ENCODE data around the gene SSB.
A peak's percentile ranks its signal among the peaks of the same experiment; 100 is the strongest.
"Not testable (repeated sequence)": the region's sequence is repeated elsewhere in the genome, so short reads cannot be mapped to it uniquely, and the experiment has no call there.

The SSB gene

DNA sequence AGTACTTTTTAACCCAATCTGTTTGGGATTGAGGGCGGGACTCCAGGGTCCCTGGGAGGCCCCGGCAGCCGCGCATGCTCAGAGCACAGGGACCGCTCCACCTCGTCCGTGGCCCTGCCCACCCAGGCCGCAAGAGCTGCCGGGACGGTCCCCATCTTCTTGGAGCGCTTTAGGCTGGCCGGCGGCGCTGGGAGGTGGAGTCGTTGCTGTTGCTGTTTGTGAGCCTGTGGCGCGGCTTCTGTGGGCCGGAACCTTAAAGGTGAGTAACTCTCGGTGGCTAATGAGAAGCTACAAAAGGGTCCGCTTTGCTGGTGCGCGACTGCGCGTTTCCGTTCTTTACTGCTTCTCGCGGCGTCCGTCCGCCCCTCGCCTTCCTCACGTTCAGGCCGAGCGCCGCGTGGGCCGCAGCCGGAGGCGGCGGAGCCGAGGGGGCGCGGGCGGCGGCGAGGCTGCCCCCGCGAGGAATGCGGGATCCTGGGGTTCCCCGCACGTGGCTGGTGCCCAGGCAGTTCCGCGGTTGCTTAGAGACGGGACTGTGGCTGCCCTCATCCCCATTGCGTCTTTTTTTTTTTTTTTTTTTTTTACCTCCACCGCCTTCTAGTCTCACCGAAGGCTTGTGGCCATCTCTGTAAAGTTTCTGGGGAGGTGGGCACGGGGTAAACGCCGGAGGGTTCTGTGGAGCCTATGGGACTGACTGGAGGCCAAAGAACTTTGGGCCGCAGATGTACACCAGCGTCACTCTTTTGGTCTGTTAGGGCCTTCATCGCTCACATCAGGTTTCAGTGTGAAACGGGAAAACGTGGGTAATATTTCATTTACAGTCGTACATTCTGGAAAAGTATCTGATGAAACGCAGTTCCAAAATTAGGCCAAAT, at the start of gene SSB:
SSB (plus strand) TSS at position 154 of the 875 bp plus-strand sequence. CDS start 2,090 bp downstream, outside the sequence.
- peak; percentile 97 for DNase-seq

DNA sequence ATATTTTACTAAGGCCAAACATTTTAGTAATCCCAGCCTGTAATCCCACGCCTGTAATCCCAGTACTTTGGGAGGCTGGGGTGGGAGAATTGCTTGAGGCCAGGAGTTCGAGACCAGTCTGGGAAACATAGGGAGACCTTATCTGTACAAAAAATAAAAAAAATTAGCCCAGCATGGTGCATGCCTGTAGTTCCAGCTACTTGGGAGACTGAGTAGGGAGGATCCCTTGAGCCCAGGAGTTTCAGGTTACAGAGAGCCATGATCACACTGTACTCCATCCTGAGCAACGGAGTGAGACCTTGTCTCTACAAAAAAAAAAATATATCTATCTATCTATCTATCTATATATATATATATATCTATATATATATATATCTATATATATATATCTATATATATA, 45.9 kb upstream of the SSB start:
- no peak for DNase-seq

DNA sequence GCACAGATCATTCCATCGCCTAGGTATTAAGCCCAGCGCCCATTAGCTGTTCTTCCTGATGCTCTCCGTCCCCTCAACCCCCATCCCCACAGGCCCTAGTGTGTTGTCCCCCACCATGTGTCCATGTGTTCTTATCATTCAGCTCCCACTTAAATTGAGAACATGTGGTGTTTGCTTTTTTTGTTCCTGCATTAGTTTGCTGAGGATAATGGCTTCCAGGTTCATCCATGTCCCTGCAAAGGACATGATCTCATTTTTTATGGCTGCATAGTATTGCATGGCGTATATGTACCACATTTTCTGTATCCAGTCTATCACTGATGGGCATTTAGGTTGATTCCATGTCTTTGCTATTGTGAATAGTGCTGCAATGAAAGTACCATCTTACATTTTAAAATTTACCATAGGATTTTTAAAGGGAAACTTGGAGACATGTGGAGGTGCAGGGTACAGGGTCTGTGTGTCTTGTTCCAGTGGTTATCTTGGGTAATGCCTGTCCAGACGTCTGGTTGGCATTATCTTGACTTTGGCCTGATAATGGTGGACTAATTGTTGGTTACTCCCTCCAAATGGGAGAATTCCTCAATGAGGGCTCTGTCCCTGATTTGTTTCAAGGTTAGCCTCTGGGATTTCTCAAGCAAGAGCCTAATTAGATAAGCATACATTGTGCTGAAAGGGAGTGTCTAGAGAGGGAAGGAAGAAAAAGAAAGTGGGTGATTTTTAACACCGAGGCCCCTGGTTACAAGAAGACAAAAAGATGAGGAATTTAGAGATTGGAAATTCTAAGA, 43.4 kb upstream of the SSB start:
- DNase-seq: no peak

DNA sequence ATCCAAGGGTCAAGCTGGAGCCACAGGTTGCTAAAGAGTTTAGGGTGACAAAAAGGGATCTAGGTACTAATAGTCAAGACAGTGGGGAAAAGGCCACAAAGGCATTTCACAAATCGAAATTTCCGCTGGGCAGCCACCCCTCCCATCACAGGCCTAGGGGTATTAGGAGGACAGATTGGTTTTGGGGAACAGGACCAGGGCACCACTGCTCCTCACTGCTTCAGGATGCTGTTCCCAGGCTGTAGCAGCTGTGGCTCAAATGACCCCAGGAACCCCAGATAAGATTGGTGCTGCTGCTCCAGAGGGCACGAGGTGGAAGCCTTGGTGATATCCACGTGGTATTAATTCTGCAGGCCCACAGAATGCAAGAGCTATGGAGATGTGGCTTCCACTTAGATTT, 42.3 kb upstream of the SSB start:
- no peak for DNase-seq

DNA sequence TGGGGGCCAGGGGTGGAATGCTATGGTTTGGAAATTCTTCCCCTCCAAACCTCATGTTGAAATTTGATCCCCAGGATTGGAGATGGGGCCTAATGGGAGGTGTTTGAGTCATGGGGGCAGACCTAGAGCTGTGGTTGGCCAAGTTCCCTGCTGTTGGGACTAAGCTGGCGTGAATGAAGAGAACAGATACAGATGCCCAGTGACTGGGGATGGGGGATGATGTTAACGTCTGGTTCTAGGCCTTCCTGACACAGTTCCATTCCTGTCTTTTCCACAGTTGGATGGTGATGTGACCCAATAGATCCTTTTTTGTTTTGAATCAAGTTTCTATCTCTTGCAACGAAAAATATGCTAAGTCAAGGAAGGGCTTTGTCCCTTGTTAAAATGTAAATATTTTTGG, 41.3 kb upstream of the SSB start:
- no peak for DNase-seq

DNA sequence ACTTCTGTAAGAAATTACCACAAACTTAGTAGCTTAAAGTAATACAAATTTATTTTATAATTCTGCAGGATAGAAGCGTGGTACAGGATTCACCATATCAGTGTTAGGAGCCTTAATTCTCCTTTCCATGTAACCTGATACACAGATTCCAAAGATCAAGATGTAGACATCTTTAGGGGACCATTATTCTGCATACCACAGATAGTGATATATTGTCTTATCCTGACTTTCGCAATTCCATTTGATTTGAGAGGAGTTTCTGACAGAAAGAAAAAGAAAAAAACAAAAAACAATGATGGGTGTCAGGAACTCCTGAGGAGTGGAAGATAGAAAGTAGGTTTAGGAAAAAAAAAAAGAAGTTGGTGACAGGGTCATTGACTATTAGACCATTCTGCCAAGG, 40.9 kb upstream of the SSB start:
- no peak for DNase-seq

DNA sequence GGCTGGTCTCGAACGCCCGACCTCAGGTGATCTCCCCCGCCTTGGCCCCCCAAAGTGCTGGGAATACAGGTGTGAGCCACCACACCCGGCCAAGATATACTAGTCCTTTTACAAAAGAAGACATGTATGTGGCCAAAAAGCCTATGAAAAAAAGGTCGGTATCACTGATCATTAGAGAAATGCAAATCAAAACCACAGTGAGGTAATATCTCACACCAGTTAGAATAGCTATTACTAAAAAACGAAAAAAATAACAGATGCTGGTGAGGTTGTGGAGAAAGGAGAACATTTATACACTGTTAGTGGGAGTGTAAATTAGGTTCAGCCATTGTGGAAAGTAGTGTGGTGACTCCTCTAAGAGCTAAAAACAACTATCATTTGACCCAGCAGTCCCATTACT, 38.7 kb upstream of the SSB start:
- no peak for DNase-seq

DNA sequence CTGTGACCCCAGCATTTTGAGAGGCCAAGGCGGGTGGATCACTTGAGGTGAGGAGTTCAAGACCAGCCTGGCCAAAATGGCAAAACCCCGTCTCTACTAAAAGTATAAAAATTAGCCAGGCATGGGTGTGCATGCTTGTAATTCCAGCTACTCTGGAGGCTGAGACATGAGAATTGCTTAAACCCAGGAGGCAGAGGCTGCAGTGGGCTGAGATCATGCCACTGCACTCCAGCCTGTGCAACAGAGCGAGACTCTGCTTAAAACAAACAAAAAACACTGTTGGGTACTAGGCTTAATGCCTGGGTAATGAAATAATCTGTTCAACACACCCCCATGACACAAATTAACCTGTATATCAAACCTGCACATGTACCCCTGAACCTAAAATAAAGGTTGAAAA, 37.9 kb upstream of the SSB start:
- not testable (repeated sequence) for DNase-seq

DNA sequence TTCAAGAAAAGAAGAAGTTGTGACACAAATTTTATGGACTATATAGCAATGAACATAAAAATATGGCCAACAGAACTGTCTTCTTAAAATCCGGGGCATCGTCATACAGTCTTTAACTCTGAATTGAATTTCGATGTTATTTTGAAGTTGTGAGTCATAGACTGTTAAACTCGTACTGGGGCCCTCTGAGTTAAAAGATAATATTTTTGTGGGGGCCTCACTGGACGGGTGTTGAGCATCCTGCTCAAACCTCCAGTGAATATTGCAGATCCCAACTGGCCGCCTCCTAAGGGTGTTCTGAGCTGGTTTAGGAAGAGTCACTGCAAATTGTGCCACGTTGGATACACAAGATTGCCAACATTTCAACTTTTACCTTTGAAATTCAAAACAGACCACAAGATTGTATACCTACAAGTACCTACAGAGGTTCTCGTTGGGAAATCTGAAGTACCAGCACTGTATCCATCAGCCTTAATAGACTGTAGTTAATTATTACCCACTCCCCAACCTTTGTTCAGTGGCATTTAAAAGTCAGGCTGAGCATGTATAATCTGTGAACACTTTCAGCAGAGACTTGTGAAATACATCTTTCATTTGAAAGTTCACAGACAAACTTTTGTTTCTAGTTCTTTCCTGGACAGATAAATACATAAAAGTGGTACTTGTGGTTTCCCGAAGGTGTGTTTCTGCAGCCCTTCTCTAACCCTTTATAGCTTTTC, 37.3 kb upstream of the SSB start:
- DNase-seq: peak; percentile 8

DNA sequence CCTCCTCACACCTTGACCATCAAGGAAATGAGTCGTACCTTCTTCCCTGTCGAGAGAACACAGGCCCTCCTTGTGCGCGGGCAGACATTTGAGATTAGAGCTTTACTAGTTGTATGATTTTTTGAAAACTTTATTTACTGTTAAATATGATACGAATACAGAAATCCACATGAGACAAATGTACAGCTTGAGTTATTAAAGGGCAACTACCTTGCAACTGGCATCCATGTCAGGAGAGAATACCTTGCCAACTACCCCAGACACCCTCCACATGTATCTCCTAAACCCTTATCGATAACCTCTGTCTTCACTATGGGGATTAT, 36.7 kb upstream of the SSB start:
- no peak for DNase-seq

DNA sequence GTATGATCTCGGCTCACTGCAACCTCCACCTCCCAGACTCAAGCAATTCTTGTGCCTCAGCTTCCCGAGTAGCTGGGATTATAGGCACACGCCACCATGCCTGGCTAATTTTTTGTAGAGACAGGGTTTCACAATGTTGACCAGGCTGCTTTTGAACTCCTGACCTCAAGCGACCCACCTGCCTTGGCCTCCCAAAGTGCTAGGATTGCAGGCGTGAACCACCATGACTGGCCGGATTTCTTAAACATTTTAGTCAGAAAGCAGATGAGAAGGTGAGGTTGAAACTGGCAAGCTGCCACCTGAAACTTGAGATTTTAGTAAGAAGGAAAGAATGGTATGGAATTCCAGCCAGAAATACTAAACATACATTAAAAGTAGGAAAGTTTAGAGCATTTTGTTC, 33.1 kb upstream of the SSB start:
- DNase-seq: no peak

DNA sequence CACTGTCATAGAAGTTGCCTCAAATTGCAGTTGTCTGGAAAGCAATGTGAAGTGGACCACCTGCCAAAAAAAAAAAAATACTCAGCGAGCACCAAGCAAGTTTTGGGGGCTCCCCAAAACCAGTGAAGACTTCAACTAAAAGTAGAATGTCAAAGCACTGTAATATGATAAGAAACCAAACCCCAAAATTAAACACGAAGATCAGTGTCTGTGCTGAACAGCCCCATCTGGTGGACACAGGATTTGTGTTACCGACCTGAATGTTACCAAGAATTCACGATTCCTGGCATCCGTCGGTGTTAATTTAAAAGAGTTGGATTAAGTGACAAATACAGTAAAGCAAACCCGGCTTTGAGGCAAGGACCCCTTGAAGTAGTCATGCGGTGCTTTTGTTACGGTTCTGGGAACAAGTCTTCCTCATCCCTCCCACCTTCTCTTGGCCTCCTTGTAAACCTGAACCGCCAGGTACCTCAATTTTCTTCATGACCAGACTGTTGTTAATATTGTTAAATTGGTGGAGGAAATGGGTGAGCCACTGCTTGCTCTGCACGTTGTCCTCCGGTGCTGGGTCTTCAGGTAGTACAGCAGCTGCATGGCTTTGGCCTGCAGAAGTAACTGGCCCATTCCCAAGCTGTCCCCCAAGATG, 31.3 kb upstream of the SSB start:
- peak; percentile 67 for DNase-seq

DNA sequence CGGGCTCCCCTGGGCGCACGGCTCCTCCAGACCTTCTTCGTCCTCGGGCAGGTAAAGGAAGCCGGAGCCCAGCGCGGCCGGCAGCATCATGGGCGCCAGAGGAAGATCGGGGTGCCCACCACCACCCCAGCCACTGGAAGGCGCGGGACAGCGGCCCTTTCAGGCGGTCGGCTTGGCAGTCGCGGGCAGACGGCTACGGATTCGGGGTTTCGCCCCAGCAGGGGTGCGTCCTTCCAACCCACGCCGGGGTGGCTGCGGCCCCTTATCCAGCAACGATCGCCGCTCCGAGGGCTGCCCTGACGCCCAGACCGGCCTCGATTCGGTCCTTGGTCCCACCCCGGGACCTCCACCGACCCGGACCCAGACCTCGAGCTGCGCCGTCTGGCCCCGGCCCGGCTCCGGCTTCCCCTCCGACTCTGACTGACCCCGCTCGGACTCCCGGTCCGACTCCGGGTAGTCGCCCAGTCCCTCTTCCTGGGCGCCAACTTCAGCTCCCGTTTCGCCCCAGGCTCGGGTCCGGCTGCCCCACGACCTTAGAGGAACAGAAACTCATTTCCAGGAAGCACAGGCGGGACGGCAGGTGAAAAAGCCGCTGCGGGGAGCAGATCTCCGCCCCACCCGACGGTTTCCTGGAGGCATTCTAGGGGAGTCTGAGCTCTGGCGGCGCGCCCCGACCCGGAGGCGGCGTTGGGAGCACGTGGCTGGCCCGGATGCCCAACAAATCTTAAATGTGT, 30.2 kb upstream of the SSB start:
- peak; percentile 28 for DNase-seq

DNA sequence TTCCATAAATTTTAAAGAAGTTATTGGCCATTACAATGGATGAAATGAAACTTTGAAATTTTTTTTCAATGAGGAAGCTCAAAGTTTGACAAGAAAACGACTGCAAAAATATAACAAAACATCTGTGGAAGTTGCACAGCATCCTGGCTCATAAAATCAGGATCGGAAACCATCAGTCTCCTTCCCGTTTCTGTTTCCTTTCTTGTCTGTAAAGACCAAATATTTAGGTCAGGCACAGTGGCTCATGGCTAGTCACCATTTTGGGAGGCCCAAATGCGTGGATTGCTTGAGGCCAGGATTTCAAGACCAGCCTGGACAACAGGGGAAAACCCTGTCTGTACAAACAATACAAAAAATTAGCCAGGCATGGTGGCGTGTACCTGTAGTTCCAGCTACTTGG, 27.6 kb upstream of the SSB start:
- DNase-seq: no peak

DNA sequence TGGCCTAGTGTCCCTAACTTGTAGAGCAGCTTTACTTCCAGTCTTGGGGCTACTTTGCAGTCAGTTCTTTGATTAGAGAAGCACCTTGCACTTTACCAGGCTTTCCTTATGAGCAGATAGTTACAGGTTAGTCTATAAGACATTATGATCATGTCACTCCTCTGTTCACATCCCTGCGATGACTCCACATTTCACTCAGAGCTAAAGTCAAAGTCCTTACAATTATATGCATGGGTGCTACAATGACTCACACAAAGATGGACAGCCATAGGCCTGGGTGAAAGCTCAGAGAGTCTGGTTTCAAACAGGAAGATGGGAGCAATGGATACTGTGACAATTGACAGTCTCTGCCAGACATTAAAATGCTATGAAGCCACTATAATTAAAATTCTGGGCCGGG, 27.1 kb upstream of the SSB start:
- no peak for DNase-seq

DNA sequence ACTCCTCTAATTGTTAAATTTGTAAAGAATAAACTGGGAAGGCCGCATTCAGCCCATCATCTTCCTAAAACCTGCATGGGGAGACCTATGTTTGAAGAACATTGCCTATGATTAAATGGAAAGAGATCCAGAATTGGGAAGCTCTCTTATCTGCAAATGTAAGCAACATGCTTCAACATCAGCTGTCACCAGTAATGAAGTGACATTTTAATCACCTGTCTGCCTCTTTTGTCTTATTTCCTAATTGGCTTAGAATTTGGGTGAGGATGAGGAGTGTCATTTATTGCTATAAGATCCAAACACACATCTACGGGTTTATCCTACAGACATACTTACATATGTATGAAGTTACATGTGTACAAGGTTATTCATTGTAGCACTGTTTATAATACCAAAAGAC, 26.0 kb upstream of the SSB start:
- DNase-seq: no peak

DNA sequence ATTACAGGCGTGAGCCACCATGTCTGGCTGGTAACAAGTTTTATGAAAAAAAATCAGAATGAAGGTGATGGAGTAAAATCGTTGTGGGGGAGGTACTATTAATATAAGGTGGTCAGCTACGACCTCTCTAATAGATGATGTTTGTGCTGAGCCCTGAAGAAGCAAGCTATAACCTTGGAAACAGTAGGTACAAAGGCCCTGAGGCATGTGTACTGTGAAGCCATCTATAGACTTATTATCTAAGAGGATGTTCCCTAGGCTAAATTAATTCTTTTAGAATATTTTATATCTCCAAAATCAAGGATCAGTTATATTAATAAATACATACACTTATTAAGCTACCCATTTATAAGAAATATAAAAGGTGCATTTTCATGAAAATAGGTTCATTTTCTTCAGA, 23.3 kb upstream of the SSB start:
- no peak for DNase-seq

DNA sequence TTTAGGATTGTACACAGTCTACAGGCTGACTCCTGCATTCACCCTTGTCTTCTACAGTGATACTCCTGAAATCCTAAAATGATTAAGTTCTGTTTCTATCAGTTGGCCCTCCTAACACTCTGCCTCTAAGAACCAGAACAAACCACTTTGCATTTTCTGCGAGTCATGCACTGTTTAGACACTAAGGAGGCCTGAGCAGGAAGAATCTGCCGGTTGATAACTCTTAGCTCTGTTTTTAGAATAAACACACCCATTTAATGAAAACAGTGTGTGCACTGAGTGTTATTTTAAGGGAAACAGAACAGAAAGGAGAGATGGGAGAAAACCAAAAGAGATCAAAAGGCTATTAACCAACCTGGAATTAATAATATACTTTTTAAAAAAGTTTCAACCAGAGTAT, 22.9 kb upstream of the SSB start:
- DNase-seq: no peak

DNA sequence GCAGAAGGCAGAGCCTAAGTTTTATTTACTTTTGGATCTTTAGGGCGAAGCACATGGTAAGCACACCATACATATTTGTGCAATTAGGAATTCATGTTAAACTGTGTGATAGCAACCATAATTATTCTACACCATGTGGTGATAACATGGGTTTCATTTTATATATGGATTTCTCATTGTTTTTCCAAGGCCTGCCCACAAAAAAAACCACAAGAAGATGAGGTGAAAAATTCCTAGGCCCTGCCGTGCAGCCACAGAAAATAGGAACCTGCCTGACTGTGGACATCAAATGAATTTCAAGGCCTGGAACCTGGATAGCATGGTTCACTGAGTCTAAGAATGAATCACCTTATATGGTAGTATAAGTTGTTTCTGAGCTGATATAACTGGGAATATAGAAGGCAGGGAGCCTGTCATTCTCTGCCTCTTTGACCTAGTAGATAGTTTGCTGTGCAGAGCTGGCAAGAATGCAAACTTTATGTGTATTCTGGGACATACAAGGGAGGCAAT, 22.4 kb upstream of the SSB start:
- DNase-seq: no peak

DNA sequence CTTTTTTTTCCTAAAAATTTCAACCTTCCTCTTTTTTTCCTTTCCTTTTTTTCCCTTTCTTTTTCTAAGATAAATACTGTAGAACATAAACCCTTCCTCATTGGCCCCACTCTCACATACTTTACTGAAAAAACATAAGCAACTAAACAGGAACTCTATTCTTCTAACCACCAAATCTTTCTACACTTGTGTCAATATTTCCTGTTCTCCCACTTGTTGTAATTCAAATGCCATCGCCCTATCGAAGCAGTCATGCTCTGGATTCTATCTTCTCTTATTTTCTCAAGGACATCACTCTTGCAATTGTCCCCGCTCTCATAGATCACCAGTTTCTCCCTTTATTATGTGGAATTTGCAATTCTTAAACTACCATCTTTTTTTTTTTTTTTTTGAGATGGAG, 20.2 kb upstream of the SSB start:
- no peak for DNase-seq

DNA sequence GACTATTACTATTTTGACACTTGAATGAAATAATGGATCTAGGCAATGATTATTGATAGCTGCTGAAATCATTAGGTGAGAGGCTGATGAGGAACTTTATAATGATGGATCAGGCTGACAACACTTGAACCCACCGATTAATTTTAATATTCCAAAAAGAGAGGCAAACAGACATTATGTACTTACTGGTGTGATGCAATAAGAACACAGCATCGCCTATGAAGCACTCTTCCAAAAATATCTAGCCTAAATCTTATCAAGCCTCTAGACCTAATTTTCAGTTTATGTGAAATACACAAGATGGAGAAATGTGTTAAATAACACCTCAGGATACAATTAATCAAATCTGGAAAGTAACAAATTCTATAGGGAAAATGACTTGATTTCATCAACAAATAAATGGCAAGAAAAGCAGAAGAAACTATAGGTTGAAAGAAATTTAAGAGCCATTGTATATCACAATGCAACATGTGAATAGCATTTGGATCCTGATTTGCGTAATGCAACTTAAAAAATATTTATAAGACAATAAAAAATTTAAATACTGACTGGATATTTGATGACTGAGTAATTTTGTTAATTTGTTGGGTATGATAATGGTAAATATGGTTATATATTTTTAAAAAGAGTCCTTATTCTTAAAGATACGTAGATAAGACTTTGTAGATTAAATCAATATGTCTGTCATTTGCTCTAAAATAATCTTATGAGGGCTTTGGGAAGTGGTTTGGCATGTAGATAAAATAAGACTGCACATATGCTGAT, 17.2 kb upstream of the SSB start:
- DNase-seq: no peak

DNA sequence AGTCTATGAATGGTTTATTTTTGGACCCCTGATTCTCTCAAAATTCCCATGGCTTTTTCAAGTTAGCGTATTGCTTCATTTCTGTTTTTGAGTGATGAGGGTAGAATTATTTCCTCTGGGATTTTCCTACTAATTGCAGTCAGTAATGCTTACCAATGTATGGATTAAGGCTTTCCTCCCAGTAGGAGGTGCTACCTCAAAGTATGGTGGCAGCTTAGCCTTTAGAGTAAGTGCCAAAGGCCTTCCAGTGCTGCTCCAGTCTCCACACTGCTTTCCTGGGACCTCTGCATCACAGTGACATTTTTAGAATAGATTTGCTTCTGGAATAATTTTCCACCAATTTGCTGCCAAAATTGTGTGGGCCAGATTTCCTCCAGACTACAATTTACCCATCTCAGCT, 16.2 kb upstream of the SSB start:
- no peak for DNase-seq
